ENCODE results near the gene FAM20B.

DNA sequence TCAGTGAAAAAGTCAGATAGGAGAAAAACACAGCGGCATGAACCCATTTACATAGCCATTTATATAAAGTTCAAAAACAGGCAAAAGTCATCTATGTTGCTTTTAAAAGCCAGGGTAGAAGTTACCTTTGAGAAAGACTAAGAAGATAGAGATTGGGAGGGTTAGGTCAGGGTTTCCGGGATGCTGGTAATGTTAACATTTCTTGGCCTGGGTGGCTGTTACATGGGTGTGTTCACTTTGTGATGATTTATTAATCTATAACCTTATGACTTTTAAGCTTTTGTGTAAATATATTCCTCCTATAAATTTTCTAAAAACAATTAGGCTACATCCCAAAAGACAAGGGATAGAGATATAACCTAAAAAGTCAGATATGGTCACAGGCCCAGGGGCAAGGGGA lies 15.0 kb upstream of the FAM20B start:
- TF ChIP-seq, protein P1, sequence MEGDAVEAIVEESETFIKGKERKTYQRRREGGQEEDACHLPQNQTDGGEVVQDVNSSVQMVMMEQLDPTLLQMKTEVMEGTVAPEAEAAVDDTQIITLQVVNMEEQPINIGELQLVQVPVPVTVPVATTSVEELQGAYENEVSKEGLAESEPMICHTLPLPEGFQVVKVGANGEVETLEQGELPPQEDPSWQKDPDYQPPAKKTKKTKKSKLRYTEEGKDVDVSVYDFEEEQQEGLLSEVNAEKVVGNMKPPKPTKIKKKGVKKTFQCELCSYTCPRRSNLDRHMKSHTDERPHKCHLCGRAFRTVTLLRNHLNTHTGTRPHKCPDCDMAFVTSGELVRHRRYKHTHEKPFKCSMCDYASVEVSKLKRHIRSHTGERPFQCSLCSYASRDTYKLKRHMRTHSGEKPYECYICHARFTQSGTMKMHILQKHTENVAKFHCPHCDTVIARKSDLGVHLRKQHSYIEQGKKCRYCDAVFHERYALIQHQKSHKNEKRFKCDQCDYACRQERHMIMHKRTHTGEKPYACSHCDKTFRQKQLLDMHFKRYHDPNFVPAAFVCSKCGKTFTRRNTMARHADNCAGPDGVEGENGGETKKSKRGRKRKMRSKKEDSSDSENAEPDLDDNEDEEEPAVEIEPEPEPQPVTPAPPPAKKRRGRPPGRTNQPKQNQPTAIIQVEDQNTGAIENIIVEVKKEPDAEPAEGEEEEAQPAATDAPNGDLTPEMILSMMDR (IDR thresholded peaks at IDR 0.05) = no peak
- no peak for TF ChIP-seq POLR2A (IDR thresholded peaks at IDR 0.05)
